SK-N-SH (cell line): ENCODE measurements around the gene CLIC6. TPM values are rescaled to one million over a fixed set of nuclear protein-coding genes. Genes with fewer than 3 reads are reported as not detected.

Source experiments
- CTCF ChIA-PET: fragments of 300-600, 350-600 bp; formaldehyde crosslinking; extraction: SDS; loops from one replicate; lab custom pipeline; 2021; lab: Yijun Ruan, JAX
- POLR2A ChIA-PET: fragments of 350-600 bp; sonication (Branson Sonifier 250); formaldehyde crosslinking; extraction: SDS; loops from one replicate; lab custom pipeline; 2020; ENCODE audit warnings: antibody characterized with exemption, inconsistent platforms; lab: Yijun Ruan, JAX
- DNase-seq: peaks from one replicate; pipeline ENCODE4 v3.0.0; 2012
- H2AFZ ChIP-seq: fragments of 200-600 bp; sonication (generic); 2 replicates; pipeline ENCODE4 v1.8.1; 2016; ENCODE audit warnings: antibody characterized with exemption, mild to moderate bottlenecking, low read depth
- H3F3A ChIP-seq: fragments of 200-600 bp; sonication (generic); replicated peaks from 2 replicates; pipeline ENCODE3; 2016; ENCODE audit warnings: antibody characterized with exemption, mild to moderate bottlenecking; ENCODE audit not compliant: insufficient read depth
- H3K27ac ChIP-seq, 2 experiments: fragments of 200-500 bp in 1 of 2; fragments of 200-600 bp in 1 of 2; sonication (Bioruptor generic) in 1 of 2; sonication (generic), shearing (Covaris generic) in 1 of 2; 2 replicates each; pipeline versions ENCODE4 v1.5.1 to v1.6.1; 2014 to 2016; ENCODE audit warnings: low read depth in 2 of 2, inconsistent platforms in 1 of 2, low read length in 1 of 2, mild to moderate bottlenecking in 1 of 2, mixed read lengths in 1 of 2
- H3K27me3 ChIP-seq: fragments of 200-600 bp; sonication (generic), shearing (Covaris generic); 2 replicates; pipeline ENCODE4 v1.6.1; 2016; ENCODE audit warnings: mixed run types; ENCODE audit not compliant: insufficient read depth
- H3K36me3 ChIP-seq, 2 experiments: fragments of 200-500 bp in 1 of 2; fragments of 200-600 bp in 1 of 2; sonication (Bioruptor generic) in 1 of 2; sonication (generic) in 1 of 2; replicated peaks in 1 of 2; 2 replicates each; pipeline versions ENCODE3 to v1.5.1; 2014 to 2016; ENCODE audit warnings: low read length in 1 of 2, mild to moderate bottlenecking in 1 of 2; ENCODE audit not compliant: insufficient read depth in 2 of 2, control insufficient read depth in 1 of 2
- H3K4me1 ChIP-seq, 2 experiments: fragments of 200-500 bp in 1 of 2; fragments of 200-600 bp in 1 of 2; sonication (Bioruptor generic) in 1 of 2; sonication (generic), shearing (Covaris generic) in 1 of 2; 2 replicates each; pipeline versions ENCODE4 v1.5.1 to v1.6.1; 2014 to 2016; ENCODE audit warnings: low read depth in 1 of 2, low read length in 1 of 2, mixed run types in 1 of 2; ENCODE audit not compliant: insufficient read depth in 2 of 2, control insufficient read depth in 1 of 2
- H3K4me2 ChIP-seq: fragments of 200-600 bp; sonication (generic), shearing (Covaris generic); 2 replicates; pipeline ENCODE4 v1.6.1; 2017; ENCODE audit warnings: mixed run types
- H3K4me3 ChIP-seq, 2 experiments: fragments of 200-500 bp in 1 of 2; fragments of 200-600 bp in 1 of 2; sonication (Bioruptor generic) in 1 of 2; sonication (generic), shearing (Covaris generic) in 1 of 2; 2 replicates each; pipeline versions ENCODE4 v1.5.1 to v1.8.1; 2014 to 2016; ENCODE audit warnings: low read depth in 2 of 2, inconsistent platforms in 1 of 2, low read length in 1 of 2, mild to moderate bottlenecking in 1 of 2, mixed read lengths in 1 of 2, moderate library complexity in 1 of 2
- H3K79me2 ChIP-seq: fragments of 200-600 bp; sonication (generic); 2 replicates; pipeline ENCODE4 v1.8.1; 2017; ENCODE audit warnings: mild to moderate bottlenecking; ENCODE audit not compliant: insufficient read depth
- H3K9ac ChIP-seq: fragments of 200-600 bp; sonication (generic); 2 replicates; pipeline ENCODE4 v1.6.1; 2017; ENCODE audit warnings: mixed run types
- H3K9me2 ChIP-seq: fragments of 200-600 bp; sonication (generic); 2 replicates; pipeline ENCODE4 v1.6.1; 2017; ENCODE audit warnings: mixed run types
- H3K9me3 ChIP-seq: fragments of 200-600 bp; sonication (generic); 2 replicates; pipeline ENCODE4 v1.6.1; 2017; ENCODE audit warnings: mixed run types, mild to moderate bottlenecking, moderate library complexity
- H4K20me1 ChIP-seq: fragments of 200-600 bp; sonication (generic); 2 replicates; pipeline ENCODE4 v1.6.1; 2017; ENCODE audit warnings: mild to moderate bottlenecking, mixed run types; ENCODE audit not compliant: insufficient read depth
- CHD2 ChIP-seq: fragments of 150-350 bp; IDR thresholded peaks from 2 replicates; pipeline ENCODE4 v1.6.1; 2018; ENCODE audit warnings: low read length; ENCODE audit not compliant: partially characterized antibody
- EP300 ChIP-seq, 2 experiments: IDR thresholded peaks; 2 replicates each; pipeline versions ENCODE4 v1.4.0 to v1.6.1; 2012; ENCODE audit warnings: borderline replicate concordance in 1 of 2, low read depth in 1 of 2, low read length in 1 of 2
- EZH2phosphoT487 ChIP-seq: fragments of 200-600 bp; sonication (generic); IDR thresholded peaks from 2 replicates; pipeline ENCODE4 v1.6.1; 2017; ENCODE audit warnings: low read depth, mixed run types, mild to moderate bottlenecking, antibody characterized with exemption, moderate library complexity, borderline replicate concordance
- FOSL2 ChIP-seq: IDR thresholded peaks from 2 replicates; pipeline ENCODE4 v1.4.0; 2012; ENCODE audit warnings: low read depth, mild to moderate bottlenecking, moderate library complexity, borderline replicate concordance
- FOXJ3 ChIP-seq: sonication (generic); formaldehyde crosslinking; IDR thresholded peaks from 2 replicates; pipeline ENCODE4 v1.5.1; 2020; ENCODE audit warnings: mild to moderate bottlenecking, missing genetic modification reagents
- FOXM1 ChIP-seq: IDR thresholded peaks from 2 replicates; pipeline ENCODE4 v1.4.0; 2012; ENCODE audit warnings: low read depth, mild to moderate bottlenecking
- POLR2AphosphoS5 ChIP-seq: IDR thresholded peaks from 2 replicates; pipeline ENCODE4 v1.6.1; 2012; ENCODE audit warnings: low read depth, low read length
- RCOR1 ChIP-seq: fragments of 150-350 bp; IDR thresholded peaks from 2 replicates; pipeline ENCODE4 v1.6.1; 2017; ENCODE audit warnings: antibody characterized with exemption, low read length
- RXRA ChIP-seq: IDR thresholded peaks from 2 replicates; pipeline ENCODE4 v1.4.0; 2012; ENCODE audit warnings: low read depth, mild to moderate bottlenecking, borderline replicate concordance
- SIN3A ChIP-seq: IDR thresholded peaks from 2 replicates; pipeline ENCODE4 v1.6.1; 2012; ENCODE audit warnings: low read depth, mild to moderate bottlenecking, low read length, moderate library complexity, borderline replicate concordance
- TCF12 ChIP-seq: IDR thresholded peaks from 2 replicates; pipeline ENCODE4 v1.4.0; 2012
- TEAD4 ChIP-seq: IDR thresholded peaks from 2 replicates; pipeline ENCODE4 v1.4.0; 2012; ENCODE audit warnings: mild to moderate bottlenecking, borderline replicate concordance; ENCODE audit not compliant: insufficient read depth
- WGBS: methylation state at CpG from one replicate; pipeline ENCODE4 v1.1.6; 2017; ENCODE audit warnings: low lambda C conversion rate; 5-methylcytosine and 5-hydroxymethylcytosine counted together
- polyA plus RNA-seq, 3 experiments: library from polyadenylated mRNA; depleted of rRNA; stranded (reverse); fragments of >200 nt; gene quantifications; 2 replicates each; pipeline ENCODE4 v1.2.3, GENCODE V29; 2012
- TF ChIP-seq, protein P1 (sequence below): IDR thresholded peaks from 2 replicates; pipeline ENCODE4 v1.4.0; 2012; ENCODE audit warnings: low read depth, borderline replicate concordance
- TF ChIP-seq, protein P2 (sequence below): IDR thresholded peaks from 2 replicates; pipeline ENCODE4; 2012

The CLIC6 gene
- polyA plus RNA-seq, 1 of the 3 experiments (the other 2 are of a cell fraction) = 0.08 TPM

DNA sequence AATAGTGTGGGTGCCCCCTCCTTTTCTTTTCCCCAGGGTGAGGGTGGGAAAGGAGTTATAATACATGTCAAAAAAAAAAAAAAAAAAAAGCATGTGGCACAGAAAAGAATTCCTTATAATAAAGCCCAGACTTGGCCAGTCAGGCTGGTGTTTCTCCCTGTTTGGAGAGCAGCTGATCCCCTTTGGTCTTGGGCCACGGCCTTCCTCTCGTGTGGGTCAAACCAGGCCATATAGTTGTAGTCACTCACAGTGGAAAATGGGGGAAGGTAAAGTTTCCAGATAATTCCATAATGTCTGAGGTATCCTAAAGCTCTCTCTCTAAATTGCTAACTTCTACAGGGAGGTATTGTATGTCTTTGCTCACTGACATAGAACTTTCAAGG is 22.0 kb downstream of the CLIC6 start:
- H3K9me2 ChIP-seq = no peaks in the 10 kb centered on the region
- no peaks in the 10 kb centered on the region for H3K36me3 ChIP-seq
- no peaks in the 10 kb centered on the region; a peak in 1 of 4 replicates for H3K4me1 ChIP-seq
- CTCF ChIA-PET = interaction anchor here (0.6 to 11.1 kb wide), 7 partner anchors 14 to 1337 kb away, joined by 3 to 89 read pairs (median 3); no protein-coding TSS in a partner anchor
- 81% methylated on average over 2 of the region's 2 CpGs for WGBS
- no peaks in the 10 kb centered on the region for H4K20me1 ChIP-seq
- POLR2A ChIA-PET = no interaction called here
- H3K79me2 ChIP-seq = no peaks in the 10 kb centered on the region
- H3F3A ChIP-seq = no peaks in the 10 kb centered on the region
- TF ChIP-seq EZH2phosphoT487 = no peak
- no peak for TF ChIP-seq EP300 (IDR thresholded peaks at IDR 0.05; ENCODE audit: borderline replicate concordance in 1 of 2, low read depth in 1 of 2, low read length in 1 of 2)
- TF ChIP-seq POLR2AphosphoS5 = no peak
- TF ChIP-seq TEAD4 = no peak
- TF ChIP-seq, protein P1, sequence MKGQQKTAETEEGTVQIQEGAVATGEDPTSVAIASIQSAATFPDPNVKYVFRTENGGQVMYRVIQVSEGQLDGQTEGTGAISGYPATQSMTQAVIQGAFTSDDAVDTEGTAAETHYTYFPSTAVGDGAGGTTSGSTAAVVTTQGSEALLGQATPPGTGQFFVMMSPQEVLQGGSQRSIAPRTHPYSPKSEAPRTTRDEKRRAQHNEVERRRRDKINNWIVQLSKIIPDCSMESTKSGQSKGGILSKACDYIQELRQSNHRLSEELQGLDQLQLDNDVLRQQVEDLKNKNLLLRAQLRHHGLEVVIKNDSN = no peak
- H3K4me3 ChIP-seq = no peak overlapping the region
- DNase-seq = no peak
- no peak overlapping the region for H3K4me2 ChIP-seq
- H3K9ac ChIP-seq = no peak overlapping the region
- no peaks in the 10 kb centered on the region for H3K9me3 ChIP-seq
- H3K27ac ChIP-seq = no peak overlapping the region
- peaks cover 38% of the 10 kb centered on the region; the same call in 1 of the 2 replicates for H3K27me3 ChIP-seq
- H2AFZ ChIP-seq = no peak overlapping the region

DNA sequence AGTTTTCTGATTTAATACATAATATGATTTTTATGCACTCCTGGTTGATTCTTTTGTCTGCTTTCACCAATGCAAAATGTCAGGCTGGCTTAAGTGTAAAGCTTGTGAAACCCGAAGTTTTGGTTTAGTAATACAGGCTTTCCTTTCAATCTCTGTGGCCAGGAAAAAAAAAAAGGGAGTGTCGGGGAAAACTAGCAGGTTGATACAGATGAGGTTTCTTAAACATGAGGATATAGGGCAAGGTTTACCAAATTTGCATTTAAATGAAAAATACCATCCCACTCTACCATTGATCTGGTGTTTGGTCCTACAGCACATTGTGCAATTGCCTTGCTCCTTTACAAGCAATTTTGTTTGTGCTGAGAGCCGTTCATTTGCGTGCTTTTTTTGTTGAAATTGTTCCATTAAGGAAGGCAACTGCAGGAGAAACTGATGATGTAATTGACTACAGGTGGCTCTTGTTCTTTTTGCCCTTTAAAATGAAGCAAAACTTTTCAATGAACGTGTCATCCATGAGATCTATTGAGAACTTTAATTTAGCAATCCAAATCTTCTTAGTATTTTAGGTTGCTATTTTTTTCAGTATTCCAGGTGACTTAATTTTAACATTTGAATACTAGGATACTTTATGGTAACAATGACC is 22.7 kb downstream of the CLIC6 start:
- H3F3A ChIP-seq = no peaks in the 10 kb centered on the region
- H3K4me3 ChIP-seq = no peak overlapping the region
- 53% methylated on average over 5 of the region's 5 CpGs for WGBS
- H3K36me3 ChIP-seq = no peaks in the 10 kb centered on the region
- no peaks in the 10 kb centered on the region; a peak in 1 of 4 replicates for H3K4me1 ChIP-seq
- H3K9ac ChIP-seq = no peak overlapping the region
- no peak overlapping the region for H3K4me2 ChIP-seq
- H4K20me1 ChIP-seq = no peaks in the 10 kb centered on the region
- POLR2A ChIA-PET = no interaction called here
- H3K9me3 ChIP-seq = no peaks in the 10 kb centered on the region
- no peaks in the 10 kb centered on the region for H3K9me2 ChIP-seq
- TF ChIP-seq CHD2 = no peak
- no peak for TF ChIP-seq RXRA
- no peak for TF ChIP-seq TEAD4
- no peak for TF ChIP-seq FOSL2
- TF ChIP-seq FOXJ3 (CRISPR knock-in tag) = no peak
- TF ChIP-seq FOXM1 = no peak
- TF ChIP-seq, protein P2, sequence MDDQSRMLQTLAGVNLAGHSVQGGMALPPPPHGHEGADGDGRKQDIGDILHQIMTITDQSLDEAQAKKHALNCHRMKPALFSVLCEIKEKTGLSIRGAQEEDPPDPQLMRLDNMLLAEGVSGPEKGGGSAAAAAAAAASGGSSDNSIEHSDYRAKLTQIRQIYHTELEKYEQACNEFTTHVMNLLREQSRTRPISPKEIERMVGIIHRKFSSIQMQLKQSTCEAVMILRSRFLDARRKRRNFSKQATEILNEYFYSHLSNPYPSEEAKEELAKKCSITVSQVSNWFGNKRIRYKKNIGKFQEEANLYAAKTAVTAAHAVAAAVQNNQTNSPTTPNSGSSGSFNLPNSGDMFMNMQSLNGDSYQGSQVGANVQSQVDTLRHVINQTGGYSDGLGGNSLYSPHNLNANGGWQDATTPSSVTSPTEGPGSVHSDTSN = no peak
- no peak for TF ChIP-seq TCF12
- TF ChIP-seq RCOR1 = no peak
- TF ChIP-seq SIN3A = no peak
- DNase-seq = no peak
- H3K27ac ChIP-seq = no peak overlapping the region
- peaks cover 38% of the 10 kb centered on the region; the same call in 1 of the 2 replicates for H3K27me3 ChIP-seq
- CTCF ChIA-PET = interaction anchor here (0.6 to 11.1 kb wide), 10 partner anchors 10 to 1337 kb away, joined by 3 to 89 read pairs (median 4); no protein-coding TSS in a partner anchor
- no peak overlapping the region for H2AFZ ChIP-seq
- H3K79me2 ChIP-seq = no peaks in the 10 kb centered on the region
